CD8-positive, alpha-beta memory T cell (primary cell): ENCODE results near the gene HLTF. TPM values are rescaled to one million over a fixed set of nuclear protein-coding genes. Genes with fewer than 3 reads are reported as not detected.

Source experiments
- CTCF ChIA-PET: fragments of 350-600 bp; sonication (Branson Sonifier 250); formaldehyde crosslinking; loops from one replicate; lab custom pipeline; 2021; ENCODE audit warnings: antibody characterized with exemption; lab: Charles Lee
- POLR2A ChIA-PET: fragments of 350-600 bp; sonication (Branson Sonifier 250); formaldehyde crosslinking; loops from one replicate; lab custom pipeline; 2021; ENCODE audit warnings: antibody characterized with exemption; lab: Charles Lee
- DNase-seq, 5 donors: peaks; one replicate each; pipeline versions ENCODE4 v3.0.0 to v3.0.0-alpha.2; 2020 to 2022; ENCODE audit warnings: mixed read lengths in 1 of 5
- H3K27ac ChIP-seq: one replicate; pipeline ENCODE4 v1.7.0; 2013; ENCODE audit warnings: low read depth, mild to moderate bottlenecking, low read length, moderate library complexity
- H3K27me3 ChIP-seq: 2 replicates; pipeline ENCODE4 v1.7.0; 2013; ENCODE audit warnings: low read length, mild to moderate bottlenecking; ENCODE audit not compliant: insufficient read depth, poor library complexity, severe bottlenecking
- H3K36me3 ChIP-seq: 2 replicates; pipeline ENCODE4 v1.7.0; 2013; ENCODE audit warnings: mild to moderate bottlenecking, low read length, moderate library complexity; ENCODE audit not compliant: insufficient read depth
- H3K4me1 ChIP-seq: 2 replicates; pipeline ENCODE4 v1.7.0; 2013; ENCODE audit warnings: mild to moderate bottlenecking, low read length, moderate library complexity; ENCODE audit not compliant: insufficient read depth
- H3K4me3 ChIP-seq: 2 replicates; pipeline ENCODE4 v1.7.0; 2013; ENCODE audit warnings: mild to moderate bottlenecking, low read length
- H3K9me3 ChIP-seq: 2 replicates; pipeline ENCODE4 v1.7.0; 2013; ENCODE audit warnings: mild to moderate bottlenecking, low read length
- H3K27ac Mint-ChIP-seq, 8 donors: one replicate each; pipeline ENCODE4 v1.8.0; 2020 to 2021; ENCODE audit warnings: mixed read lengths in 8 of 8, mild to moderate bottlenecking in 6 of 8, inconsistent platforms in 3 of 8, moderate library complexity in 3 of 8
- H3K27me3 Mint-ChIP-seq, 2 donors: one replicate each; pipeline ENCODE4 v1.8.0; 2020 to 2021; ENCODE audit warnings: mixed read lengths in 2 of 2, mild to moderate bottlenecking in 1 of 2, moderate library complexity in 1 of 2
- H3K36me3 Mint-ChIP-seq, 3 donors: one replicate each; pipeline ENCODE4 v1.8.0; 2020 to 2021; ENCODE audit warnings: mixed read lengths in 3 of 3, inconsistent platforms in 1 of 3, mild to moderate bottlenecking in 1 of 3
- H3K4me1 Mint-ChIP-seq, 3 donors: one replicate each; pipeline ENCODE4 v1.8.0; 2020 to 2021; ENCODE audit warnings: mixed read lengths in 3 of 3, inconsistent platforms in 1 of 3, mild to moderate bottlenecking in 1 of 3
- H3K4me3 Mint-ChIP-seq, 7 donors: one replicate each; pipeline ENCODE4 v1.8.0; 2020 to 2021; ENCODE audit warnings: mixed read lengths in 7 of 7, mild to moderate bottlenecking in 6 of 7, moderate library complexity in 4 of 7, inconsistent platforms in 2 of 7
- H3K9me3 Mint-ChIP-seq, 5 donors: one replicate each; pipeline ENCODE4 v1.8.0; 2020 to 2022; ENCODE audit warnings: mixed read lengths in 5 of 5, mild to moderate bottlenecking in 3 of 5, moderate library complexity in 2 of 5, inconsistent platforms in 1 of 5
- polyA plus RNA-seq: library from polyadenylated mRNA; unstranded; fragments of 300-500 nt; fragmentation: Illumina TruSeq; gene quantifications from one replicate; pipeline ENCODE4 v1.2.3, GENCODE V29; 2021
- total RNA-seq, 2 experiments: library from RNA; stranded (reverse); gene quantifications; one replicate each; pipeline ENCODE4 v1.2.3, GENCODE V29; 2021

The HLTF gene
- total and polyA plus RNA-seq, 3 experiments from 2014 or later, result 17.5 to 20.9 (median 18.6) TPM

GRCh38 chr3:149026718-149027117 is 59.6 kb downstream of the HLTF start:
- Mint-ChIP-seq H3K36me3 (peaks cover 14 to 75% (median 15%) of the 10 kb centered on the region in 3 donors), H3K27ac (peak overlapping the region; percentile 8 to 93 (median 74)), H3K9me3 (peaks cover 0 to 8% (median 0%) of the 10 kb centered on the region in 5 donors), H3K27me3 (no peaks in the 10 kb centered on the region), H3K4me3 (no peak overlapping the region), H3K4me1 (peaks cover 6 to 11% (median 6%) of the 10 kb centered on the region in 3 donors)
- POLR2A ChIA-PET, result no interaction called here
- Histone ChIP-seq H3K4me3 (no peak overlapping the region), H3K9me3 (no peaks in the 10 kb centered on the region), H3K4me1 (no peaks in the 10 kb centered on the region), H3K27ac (no peak overlapping the region), H3K36me3 (peaks cover 12% of the 10 kb centered on the region), H3K27me3 (no peaks in the 10 kb centered on the region)
- CTCF ChIA-PET, result no interaction called here
- DNase-seq, result no peak

GRCh38 chr3:149023951-149024350 is 62.4 kb downstream of the HLTF start:
- H3K27ac Mint-ChIP-seq, result peak overlapping the region in 5 of 8 donors; percentile 26 to 68 (median 50)
- no peak overlapping the region for H3K27ac ChIP-seq
- H3K4me3 Mint-ChIP-seq, result no peak overlapping the region
- H3K27me3 Mint-ChIP-seq, result peaks cover 0 to 1% of the 10 kb centered on the region in 2 donors
- no peaks in the 10 kb centered on the region for H3K27me3 ChIP-seq
- peaks cover 12% of the 10 kb centered on the region for H3K36me3 ChIP-seq
- peaks cover 0 to 8% (median 0%) of the 10 kb centered on the region in 5 donors for H3K9me3 Mint-ChIP-seq
- ChIA-PET POLR2A (no interaction called here), CTCF (no interaction called here)
- no peak for DNase-seq
- no peaks in the 10 kb centered on the region for H3K9me3 ChIP-seq
- H3K4me3 ChIP-seq, result no peak overlapping the region
- peaks cover 29 to 35% (median 29%) of the 10 kb centered on the region in 3 donors for H3K4me1 Mint-ChIP-seq
- no peaks in the 10 kb centered on the region for H3K4me1 ChIP-seq
- H3K36me3 Mint-ChIP-seq, result peaks cover 15 to 79% (median 19%) of the 10 kb centered on the region in 3 donors

GRCh38 chr3:149021830-149022229 is 64.5 kb downstream of the HLTF start:
- CTCF ChIA-PET, result interaction anchor here (0.6 to 2.1 kb wide), 3 partner anchors 33 to 66 kb away, joined by 3 to 5 read pairs (median 3); no protein-coding TSS in a partner anchor
- Histone ChIP-seq H3K36me3 (peaks cover 12% of the 10 kb centered on the region), H3K27ac (no peak overlapping the region), H3K9me3 (no peaks in the 10 kb centered on the region), H3K4me1 (no peaks in the 10 kb centered on the region), H3K27me3 (no peaks in the 10 kb centered on the region), H3K4me3 (no peak overlapping the region)
- peak overlapping the region in 1 of 7 donors; percentile 3 for H3K4me3 Mint-ChIP-seq
- POLR2A ChIA-PET, result no interaction called here
- peaks cover 15 to 74% (median 18%) of the 10 kb centered on the region in 3 donors for H3K36me3 Mint-ChIP-seq
- no peak for DNase-seq
- H3K27me3 Mint-ChIP-seq, result peaks cover 0 to 1% of the 10 kb centered on the region in 2 donors
- H3K4me1 Mint-ChIP-seq, result peaks cover 41 to 52% (median 43%) of the 10 kb centered on the region in 3 donors
- H3K27ac Mint-ChIP-seq, result peak overlapping the region in 7 of 8 donors; percentile 22 to 93 (median 49)
- peaks cover 0 to 8% (median 0%) of the 10 kb centered on the region in 5 donors for H3K9me3 Mint-ChIP-seq

- CTCF ChIA-PET, result interaction anchor here (1.2 to 2.1 kb wide), 4 partner anchors 19 to 65 kb away, joined by 3 to 5 read pairs (median 4); no protein-coding TSS in a partner anchor
- H3K4me1 Mint-ChIP-seq, result peaks cover 48 to 54% (median 50%) of the 10 kb centered on the region in 3 donors
- POLR2A ChIA-PET, result no interaction called here
- H3K4me3 ChIP-seq, result no peak overlapping the region
- DNase-seq, result no peak
- H3K27ac Mint-ChIP-seq, result peak overlapping the region in 7 of 8 donors; percentile 43 to 93 (median 85)
- H3K4me1 ChIP-seq, result no peaks in the 10 kb centered on the region
- H3K27ac ChIP-seq, result no peak overlapping the region
- no peaks in the 10 kb centered on the region for H3K9me3 ChIP-seq
- H3K36me3 ChIP-seq, result peaks cover 12% of the 10 kb centered on the region
- no peak overlapping the region for H3K4me3 Mint-ChIP-seq
- H3K27me3 Mint-ChIP-seq, result peaks cover 0 to 1% of the 10 kb centered on the region in 2 donors
- H3K9me3 Mint-ChIP-seq, result peaks cover 0 to 8% (median 0%) of the 10 kb centered on the region in 5 donors
- no peaks in the 10 kb centered on the region for H3K27me3 ChIP-seq
- peaks cover 18 to 72% (median 21%) of the 10 kb centered on the region in 3 donors for H3K36me3 Mint-ChIP-seq
These were observed 65.5 kb downstream of the HLTF start for GRCh38 chr3:149020839-149021252.

- Mint-ChIP-seq H3K27me3 (peaks cover 0 to 1% of the 10 kb centered on the region in 2 donors), H3K9me3 (peaks cover 0 to 8% (median 0%) of the 10 kb centered on the region in 5 donors), H3K36me3 (peaks cover 18 to 75% (median 25%) of the 10 kb centered on the region in 3 donors), H3K4me1 (peaks cover 53 to 59% (median 55%) of the 10 kb centered on the region in 3 donors), H3K27ac (peak overlapping the region in 7 of 8 donors; percentile 56 to 93 (median 85)), H3K4me3 (no peak overlapping the region)
- DNase-seq, result no peak
- Histone ChIP-seq H3K9me3 (no peaks in the 10 kb centered on the region), H3K36me3 (peaks cover 12% of the 10 kb centered on the region), H3K27me3 (no peaks in the 10 kb centered on the region), H3K4me1 (no peaks in the 10 kb centered on the region), H3K4me3 (no peak overlapping the region), H3K27ac (no peak overlapping the region)
- CTCF ChIA-PET, result interaction anchor here (0.8 to 2.1 kb wide), 4 partner anchors 18 to 65 kb away, joined by 3 to 5 read pairs (median 4); partner anchors contain the start of gene GYG1
- POLR2A ChIA-PET, result no interaction called here
These were observed 66.0 kb downstream of the HLTF start for GRCh38 chr3:149020196-149020838.

GRCh38 chr3:149019580-149019979 is 66.8 kb downstream of the HLTF start:
- peaks cover 0 to 1% of the 10 kb centered on the region in 2 donors for H3K27me3 Mint-ChIP-seq
- ChIA-PET CTCF (interaction anchor here (0.8 to 1.8 kb wide), 2 partner anchors 17 to 28 kb away, joined by 3 to 4 read pairs; partner anchors contain the start of gene GYG1), POLR2A (no interaction called here)
- no peak for DNase-seq
- peak overlapping the region in 7 of 8 donors; percentile 25 to 90 (median 74) for H3K27ac Mint-ChIP-seq
- no peak overlapping the region for H3K27ac ChIP-seq
- H3K4me3 ChIP-seq, result no peak overlapping the region
- no peaks in the 10 kb centered on the region for H3K4me1 ChIP-seq
- peaks cover 8% of the 10 kb centered on the region for H3K36me3 ChIP-seq
- H3K36me3 Mint-ChIP-seq, result peaks cover 11 to 74% (median 24%) of the 10 kb centered on the region in 3 donors
- H3K4me3 Mint-ChIP-seq, result peak overlapping the region in 1 of 7 donors; percentile 7
- no peaks in the 10 kb centered on the region for H3K9me3 ChIP-seq
- H3K9me3 Mint-ChIP-seq, result peaks cover 0 to 2% (median 0%) of the 10 kb centered on the region in 5 donors
- H3K27me3 ChIP-seq, result no peaks in the 10 kb centered on the region
- peaks cover 59 to 65% (median 62%) of the 10 kb centered on the region in 3 donors for H3K4me1 Mint-ChIP-seq

GRCh38 chr3:149018247-149018646 is 68.1 kb downstream of the HLTF start:
- H3K36me3 Mint-ChIP-seq, result peaks cover 16 to 70% (median 23%) of the 10 kb centered on the region in 3 donors
- no peaks in the 10 kb centered on the region for H3K9me3 Mint-ChIP-seq
- H3K27ac ChIP-seq, result no peak overlapping the region
- H3K4me1 ChIP-seq, result no peaks in the 10 kb centered on the region
- no peaks in the 10 kb centered on the region for H3K9me3 ChIP-seq
- peak overlapping the region in 2 of 7 donors; percentile 5 to 38 for H3K4me3 Mint-ChIP-seq
- H3K4me3 ChIP-seq, result no peak overlapping the region
- peaks cover 67 to 75% (median 73%) of the 10 kb centered on the region in 3 donors for H3K4me1 Mint-ChIP-seq
- peaks cover 5% of the 10 kb centered on the region for H3K36me3 ChIP-seq
- ChIA-PET POLR2A (interaction anchor here (1.0 kb wide), 1 partner anchor 25 kb away, joined by 3 read pairs; no protein-coding TSS in a partner anchor), CTCF (interaction anchor here (1.1 kb wide), 1 partner anchor 9 kb away, joined by 3 read pairs; no protein-coding TSS in a partner anchor)
- no peak for DNase-seq
- peaks cover 0 to 1% of the 10 kb centered on the region in 2 donors for H3K27me3 Mint-ChIP-seq
- H3K27ac Mint-ChIP-seq, result peak overlapping the region in 6 of 8 donors; percentile 48 to 92 (median 64)
- H3K27me3 ChIP-seq, result no peaks in the 10 kb centered on the region
